PFSK-1 (cell line): ENCODE measurements around the gene ODF2.

Experiments used
- FOXP2 ChIP-seq: optimal IDR thresholded peaks from 2 replicates; pipeline ENCODE3; 2011; ENCODE audit warnings: borderline replicate concordance, control low read depth, inconsistent platforms; ENCODE audit not compliant: insufficient read depth; ENCODE audit errors: extremely low read length, extremely low read depth
- POLR2AphosphoS5 ChIP-seq: IDR thresholded peaks from 2 replicates; pipeline ENCODE4 v1.6.1; 2012; ENCODE audit warnings: low read depth, mild to moderate bottlenecking, control low read depth, low read length, moderate library complexity
- REST ChIP-seq, 2 experiments: IDR thresholded peaks; 2 replicates each; pipeline versions ENCODE4 v1.6.1 to v1.8.0; 2011 to 2012; ENCODE audit warnings: low read depth in 2 of 2, low read length in 2 of 2, control low read depth in 1 of 2, inconsistent platforms in 1 of 2, mild to moderate bottlenecking in 1 of 2, moderate library complexity in 1 of 2; ENCODE audit not compliant: insufficient read depth in 1 of 2
- SIN3A ChIP-seq: IDR thresholded peaks from 2 replicates; pipeline ENCODE4 v1.6.1; 2012; ENCODE audit warnings: mild to moderate bottlenecking, low read length, moderate library complexity, borderline replicate concordance; ENCODE audit not compliant: insufficient read depth
- TAF1 ChIP-seq: IDR thresholded peaks from 2 replicates; pipeline ENCODE4 v1.6.1; 2012; ENCODE audit warnings: low read length, control low read depth, borderline replicate concordance; ENCODE audit not compliant: insufficient read depth

Gene ODF2

GRCh38 chr9:128479262-128479661 is 23.5 kb downstream of the ODF2 start:
- no peak for TF ChIP-seq POLR2AphosphoS5
- TF ChIP-seq TAF1: no peak
- no peak for TF ChIP-seq FOXP2
- TF ChIP-seq REST (IDR thresholded peaks at IDR 0.05; ENCODE audit: insufficient read depth in 1 of 2, low read depth in 2 of 2, low read length in 2 of 2): no peak
- no peak for TF ChIP-seq SIN3A

- no peak for TF ChIP-seq TAF1
- no peak for TF ChIP-seq SIN3A
- no peak for TF ChIP-seq POLR2AphosphoS5
- no peak for TF ChIP-seq REST (IDR thresholded peaks at IDR 0.05; ENCODE audit: insufficient read depth in 1 of 2, low read depth in 2 of 2, low read length in 2 of 2)
- no peak for TF ChIP-seq FOXP2
Observed at GRCh38 chr9:128481561-128481960, 25.8 kb downstream of the ODF2 start.

- TF ChIP-seq POLR2AphosphoS5 (no peak), SIN3A (no peak), REST (IDR thresholded peaks at IDR 0.05; ENCODE audit: insufficient read depth in 1 of 2, low read depth in 2 of 2, low read length in 2 of 2) (no peak), TAF1 (no peak), FOXP2 (no peak)
Observed at GRCh38 chr9:128482186-128482585, 26.4 kb downstream of the ODF2 start.

- no peak for TF ChIP-seq SIN3A
- no peak for TF ChIP-seq REST (IDR thresholded peaks at IDR 0.05; ENCODE audit: insufficient read depth in 1 of 2, low read depth in 2 of 2, low read length in 2 of 2)
- no peak for TF ChIP-seq TAF1
- TF ChIP-seq FOXP2: no peak
- no peak for TF ChIP-seq POLR2AphosphoS5
Observed at GRCh38 chr9:128484686-128485413, 29.0 kb downstream of the ODF2 start.
